WTC11 (cell line): Measurements from ENCODE around the gene SSH3.

Experiments used
- CREM ChIP-seq: sonication (generic); formaldehyde crosslinking; IDR thresholded peaks from 2 replicates; pipeline ENCODE4 v1.8.1; 2022; ENCODE audit warnings: mild to moderate bottlenecking, missing genetic modification reagents, moderate library complexity
- JUN ChIP-seq: sonication (generic); formaldehyde crosslinking; IDR thresholded peaks from 2 replicates; pipeline ENCODE4 v1.8.0; 2023; ENCODE audit warnings: mild to moderate bottlenecking, missing genetic modification reagents
- NFE2L1 ChIP-seq: sonication (generic); formaldehyde crosslinking; IDR thresholded peaks from 2 replicates; pipeline ENCODE4 v1.8.1; 2023; ENCODE audit warnings: missing genetic modification reagents
- NFYB ChIP-seq: sonication (generic); formaldehyde crosslinking; conservative IDR thresholded peaks from 2 replicates; pipeline ENCODE4 v1.8.0; 2022; ENCODE audit warnings: low read depth, missing genetic modification reagents
- PRRX2 ChIP-seq: fragments of 250-450 bp; sonication (Bioruptor Pico); IDR thresholded peaks from 2 replicates; pipeline ENCODE4 v1.8.0; 2021; ENCODE audit warnings: mild to moderate bottlenecking
- TEAD4 ChIP-seq: sonication (generic); formaldehyde crosslinking; IDR thresholded peaks from 2 replicates; pipeline ENCODE4 v1.8.0; 2022; ENCODE audit warnings: mild to moderate bottlenecking, missing genetic modification reagents
- TF ChIP-seq, protein P1 (sequence below): fragments of 200-600 bp; IDR thresholded peaks from 2 replicates; pipeline ENCODE4 v1.8.0; 2022; ENCODE audit warnings: antibody characterized with exemption
- TF ChIP-seq, protein P2 (sequence below): sonication (generic); formaldehyde crosslinking; IDR thresholded peaks from 2 replicates; pipeline ENCODE4 v1.8.1; 2023; ENCODE audit warnings: mild to moderate bottlenecking, moderate library complexity, missing genetic modification reagents
- TF ChIP-seq, protein P3 (sequence below): sonication (generic); formaldehyde crosslinking; IDR thresholded peaks from 2 replicates; pipeline ENCODE4 v1.8.1; 2022; ENCODE audit warnings: missing genetic modification reagents, borderline replicate concordance
- TF ChIP-seq, protein P4 (sequence below): sonication (generic); formaldehyde crosslinking; conservative IDR thresholded peaks from 2 replicates; pipeline ENCODE4 v1.8.1; 2022; ENCODE audit warnings: mild to moderate bottlenecking, missing genetic modification reagents
- TF ChIP-seq, protein P5 (sequence below): fragments of 250-450 bp; sonication (Bioruptor Pico); IDR thresholded peaks from 2 replicates; pipeline ENCODE4 v1.9.0; 2021; ENCODE audit warnings: mild to moderate bottlenecking
- TF ChIP-seq, protein P6 (sequence below): sonication (generic); formaldehyde crosslinking; IDR thresholded peaks from 2 replicates; pipeline ENCODE4 v1.8.0; 2022; ENCODE audit warnings: mild to moderate bottlenecking, missing genetic modification reagents
- TF ChIP-seq, protein P7 (sequence below): sonication (generic); formaldehyde crosslinking; IDR thresholded peaks from 2 replicates; pipeline ENCODE4 v1.8.0; 2022; ENCODE audit warnings: mild to moderate bottlenecking, missing genetic modification reagents
- TF ChIP-seq, protein P8 (sequence below): sonication (generic); formaldehyde crosslinking; IDR thresholded peaks from 2 replicates; pipeline ENCODE4 v1.8.1; 2022; ENCODE audit warnings: low read depth, missing genetic modification reagents, borderline replicate concordance

DNA sequence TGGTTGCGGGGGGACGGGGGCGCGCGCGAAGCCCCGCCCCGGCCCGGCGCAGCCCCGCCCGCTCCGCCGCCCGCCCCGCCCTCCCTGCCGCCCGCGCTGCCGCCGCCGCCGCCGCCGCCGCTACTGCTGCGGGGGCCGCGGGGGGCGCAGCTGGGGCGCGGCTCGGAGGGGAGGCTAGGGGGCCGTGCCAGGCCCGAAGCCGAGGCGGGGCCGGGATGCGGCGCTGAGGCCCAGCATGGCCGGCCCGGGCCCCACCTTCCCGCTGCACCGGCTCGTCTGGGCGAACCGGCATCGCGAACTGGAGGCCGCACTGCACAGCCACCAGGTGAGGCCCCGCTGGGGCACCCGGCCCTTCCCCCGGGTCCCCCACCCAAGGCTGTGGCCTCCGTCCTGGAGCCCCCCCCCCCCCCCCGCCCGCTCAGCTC, 14.1 kb upstream of the SSH3 start, which contains the start of gene ANKRD13D:
- TF ChIP-seq TEAD4 = no peak
- TF ChIP-seq, protein P1, sequence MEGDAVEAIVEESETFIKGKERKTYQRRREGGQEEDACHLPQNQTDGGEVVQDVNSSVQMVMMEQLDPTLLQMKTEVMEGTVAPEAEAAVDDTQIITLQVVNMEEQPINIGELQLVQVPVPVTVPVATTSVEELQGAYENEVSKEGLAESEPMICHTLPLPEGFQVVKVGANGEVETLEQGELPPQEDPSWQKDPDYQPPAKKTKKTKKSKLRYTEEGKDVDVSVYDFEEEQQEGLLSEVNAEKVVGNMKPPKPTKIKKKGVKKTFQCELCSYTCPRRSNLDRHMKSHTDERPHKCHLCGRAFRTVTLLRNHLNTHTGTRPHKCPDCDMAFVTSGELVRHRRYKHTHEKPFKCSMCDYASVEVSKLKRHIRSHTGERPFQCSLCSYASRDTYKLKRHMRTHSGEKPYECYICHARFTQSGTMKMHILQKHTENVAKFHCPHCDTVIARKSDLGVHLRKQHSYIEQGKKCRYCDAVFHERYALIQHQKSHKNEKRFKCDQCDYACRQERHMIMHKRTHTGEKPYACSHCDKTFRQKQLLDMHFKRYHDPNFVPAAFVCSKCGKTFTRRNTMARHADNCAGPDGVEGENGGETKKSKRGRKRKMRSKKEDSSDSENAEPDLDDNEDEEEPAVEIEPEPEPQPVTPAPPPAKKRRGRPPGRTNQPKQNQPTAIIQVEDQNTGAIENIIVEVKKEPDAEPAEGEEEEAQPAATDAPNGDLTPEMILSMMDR = no peak
- TF ChIP-seq, protein P2, sequence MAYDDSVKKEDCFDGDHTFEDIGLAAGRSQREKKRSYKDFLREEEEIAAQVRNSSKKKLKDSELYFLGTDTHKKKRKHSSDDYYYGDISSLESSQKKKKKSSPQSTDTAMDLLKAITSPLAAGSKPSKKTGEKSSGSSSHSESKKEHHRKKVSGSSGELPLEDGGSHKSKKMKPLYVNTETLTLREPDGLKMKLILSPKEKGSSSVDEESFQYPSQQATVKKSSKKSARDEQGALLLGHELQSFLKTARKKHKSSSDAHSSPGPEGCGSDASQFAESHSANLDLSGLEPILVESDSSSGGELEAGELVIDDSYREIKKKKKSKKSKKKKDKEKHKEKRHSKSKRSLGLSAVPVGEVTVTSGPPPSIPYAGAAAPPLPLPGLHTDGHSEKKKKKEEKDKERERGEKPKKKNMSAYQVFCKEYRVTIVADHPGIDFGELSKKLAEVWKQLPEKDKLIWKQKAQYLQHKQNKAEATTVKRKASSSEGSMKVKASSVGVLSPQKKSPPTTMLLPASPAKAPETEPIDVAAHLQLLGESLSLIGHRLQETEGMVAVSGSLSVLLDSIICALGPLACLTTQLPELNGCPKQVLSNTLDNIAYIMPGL (CRISPR knock-in tag) = no peak
- no peak for TF ChIP-seq PRRX2 (CRISPR knock-in tag)
- TF ChIP-seq, protein P3, sequence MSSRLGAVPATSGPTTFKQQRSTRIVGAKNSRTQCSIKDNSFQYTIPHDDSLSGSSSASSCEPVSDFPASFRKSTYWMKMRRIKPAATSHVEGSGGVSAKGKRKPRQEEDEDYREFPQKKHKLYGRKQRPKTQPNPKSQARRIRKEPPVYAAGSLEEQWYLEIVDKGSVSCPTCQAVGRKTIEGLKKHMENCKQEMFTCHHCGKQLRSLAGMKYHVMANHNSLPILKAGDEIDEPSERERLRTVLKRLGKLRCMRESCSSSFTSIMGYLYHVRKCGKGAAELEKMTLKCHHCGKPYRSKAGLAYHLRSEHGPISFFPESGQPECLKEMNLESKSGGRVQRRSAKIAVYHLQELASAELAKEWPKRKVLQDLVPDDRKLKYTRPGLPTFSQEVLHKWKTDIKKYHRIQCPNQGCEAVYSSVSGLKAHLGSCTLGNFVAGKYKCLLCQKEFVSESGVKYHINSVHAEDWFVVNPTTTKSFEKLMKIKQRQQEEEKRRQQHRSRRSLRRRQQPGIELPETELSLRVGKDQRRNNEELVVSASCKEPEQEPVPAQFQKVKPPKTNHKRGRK (CRISPR knock-in tag) = no peak
- TF ChIP-seq, protein P4, sequence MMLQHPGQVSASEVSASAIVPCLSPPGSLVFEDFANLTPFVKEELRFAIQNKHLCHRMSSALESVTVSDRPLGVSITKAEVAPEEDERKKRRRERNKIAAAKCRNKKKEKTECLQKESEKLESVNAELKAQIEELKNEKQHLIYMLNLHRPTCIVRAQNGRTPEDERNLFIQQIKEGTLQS (CRISPR knock-in tag) = no peak
- TF ChIP-seq, protein P5, sequence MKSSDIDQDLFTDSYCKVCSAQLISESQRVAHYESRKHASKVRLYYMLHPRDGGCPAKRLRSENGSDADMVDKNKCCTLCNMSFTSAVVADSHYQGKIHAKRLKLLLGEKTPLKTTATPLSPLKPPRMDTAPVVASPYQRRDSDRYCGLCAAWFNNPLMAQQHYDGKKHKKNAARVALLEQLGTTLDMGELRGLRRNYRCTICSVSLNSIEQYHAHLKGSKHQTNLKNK (CRISPR knock-in tag) = no peak
- TF ChIP-seq CREM (CRISPR knock-in tag) = no peak
- TF ChIP-seq, protein P6, sequence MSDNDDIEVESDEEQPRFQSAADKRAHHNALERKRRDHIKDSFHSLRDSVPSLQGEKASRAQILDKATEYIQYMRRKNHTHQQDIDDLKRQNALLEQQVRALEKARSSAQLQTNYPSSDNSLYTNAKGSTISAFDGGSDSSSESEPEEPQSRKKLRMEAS = no peak
- no peak for TF ChIP-seq NFYB (CRISPR knock-in tag)
- TF ChIP-seq NFE2L1 (CRISPR knock-in tag) = no peak
- TF ChIP-seq, protein P7, sequence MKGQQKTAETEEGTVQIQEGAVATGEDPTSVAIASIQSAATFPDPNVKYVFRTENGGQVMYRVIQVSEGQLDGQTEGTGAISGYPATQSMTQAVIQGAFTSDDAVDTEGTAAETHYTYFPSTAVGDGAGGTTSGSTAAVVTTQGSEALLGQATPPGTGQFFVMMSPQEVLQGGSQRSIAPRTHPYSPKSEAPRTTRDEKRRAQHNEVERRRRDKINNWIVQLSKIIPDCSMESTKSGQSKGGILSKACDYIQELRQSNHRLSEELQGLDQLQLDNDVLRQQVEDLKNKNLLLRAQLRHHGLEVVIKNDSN = no peak
- TF ChIP-seq, protein P8, sequence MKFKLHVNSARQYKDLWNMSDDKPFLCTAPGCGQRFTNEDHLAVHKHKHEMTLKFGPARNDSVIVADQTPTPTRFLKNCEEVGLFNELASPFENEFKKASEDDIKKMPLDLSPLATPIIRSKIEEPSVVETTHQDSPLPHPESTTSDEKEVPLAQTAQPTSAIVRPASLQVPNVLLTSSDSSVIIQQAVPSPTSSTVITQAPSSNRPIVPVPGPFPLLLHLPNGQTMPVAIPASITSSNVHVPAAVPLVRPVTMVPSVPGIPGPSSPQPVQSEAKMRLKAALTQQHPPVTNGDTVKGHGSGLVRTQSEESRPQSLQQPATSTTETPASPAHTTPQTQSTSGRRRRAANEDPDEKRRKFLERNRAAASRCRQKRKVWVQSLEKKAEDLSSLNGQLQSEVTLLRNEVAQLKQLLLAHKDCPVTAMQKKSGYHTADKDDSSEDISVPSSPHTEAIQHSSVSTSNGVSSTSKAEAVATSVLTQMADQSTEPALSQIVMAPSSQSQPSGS = no peak
- no peak for TF ChIP-seq JUN (CRISPR knock-in tag)
